Lower leg skin (tissue), 4 donors: ENCODE results near the gene ABCA1. TPM values are rescaled to one million over a fixed set of nuclear protein-coding genes. Genes with fewer than 3 reads are reported as not detected.
"Not testable (repeated sequence)": the region's sequence is repeated elsewhere in the genome, so short reads cannot be mapped to it uniquely, and the experiment has no call there.

Experiments used
- DNase-seq, 2 donors: peaks; one replicate each; pipeline ENCODE4 v3.0.0-alpha.2; 2019; ENCODE audit warnings: low spot score in 2 of 2
- H3K4me3 ChIP-seq: fragments of 200-600 bp; sonication (generic); 2 replicates; pipeline ENCODE4 v1.5.1; 2017; ENCODE audit warnings: mild to moderate bottlenecking, low read depth; ENCODE audit not compliant: poor library complexity, severe bottlenecking
- CTCF ChIP-seq, 3 donors: fragments of 450-650 bp; IDR thresholded peaks; one replicate each; pipeline ENCODE4 v1.5.1; 2016; ENCODE audit warnings: antibody characterized with exemption in 3 of 3, mild to moderate bottlenecking in 3 of 3, moderate library complexity in 2 of 3
- POLR2A ChIP-seq, 2 donors: fragments of 450-650 bp; IDR thresholded peaks; one replicate each; pipeline ENCODE4 v1.6.1; 2016 to 2017; ENCODE audit warnings: antibody characterized with exemption in 2 of 2, mild to moderate bottlenecking in 1 of 2, moderate library complexity in 1 of 2
- WGBS, 2 donors: methylation state at CpG; one replicate each; pipeline ENCODE4 v1.1.5; 2018; 5-methylcytosine and 5-hydroxymethylcytosine counted together
- intact Hi-C: fragments of 100-400 bp; cut with DNase I; formaldehyde crosslinking; loops from one replicate; pipeline ENCODE4 v1.15.0; 2023; ENCODE audit warnings: low total_unique reads
- total RNA-seq, 4 donors: library from RNA; depleted of rRNA; stranded (reverse); fragments of >200 nt; gene quantifications; one replicate each; pipeline ENCODE4 v1.1.0, GENCODE V29; 2016

The ABCA1 gene
- total RNA-seq, 4 donors from 2014 or later, result 35.6 to 60.7 (median 39.8) TPM

GRCh38 chr9:104963076-104963475 lies 35.1 kb upstream of the ABCA1 start:
- TF ChIP-seq CTCF (IDR thresholded peaks at IDR 0.05) (no peak), POLR2A (IDR thresholded peaks at IDR 0.05) (no peak)
- 69 to 72% methylated on average over 6 of the region's 6 CpGs for WGBS, 2 donors
- DNase-seq, result peak in 1 of 2 donors; percentile 58
- no peak overlapping the region for H3K4me3 ChIP-seq
- intact Hi-C loops, result no loop called here

GRCh38 chr9:104961701-104962359 lies 33.9 kb upstream of the ABCA1 start:
- 47 to 57% methylated on average over 6 of the region's 6 CpGs for WGBS, 2 donors
- intact Hi-C loops, result no loop called here
- TF ChIP-seq CTCF (IDR thresholded peaks at IDR 0.05) (no peak), POLR2A (IDR thresholded peaks at IDR 0.05) (no peak)

GRCh38 chr9:104961238-104961637 lies 33.3 kb upstream of the ABCA1 start:
- intact Hi-C loops, result no loop called here
- no peak for TF ChIP-seq POLR2A (IDR thresholded peaks at IDR 0.05)
- TF ChIP-seq CTCF (IDR thresholded peaks at IDR 0.05), result no peak
- peak in 1 of 2 donors; percentile 46 for DNase-seq
- WGBS, 2 donors, result 40 to 48% methylated on average over 5 of the region's 5 CpGs
- no peak overlapping the region for H3K4me3 ChIP-seq

More at GRCh38 chr9:104961701-104962359, 33.9 kb upstream of the ABCA1 start:
- DNase-seq, result no peak
- no peak overlapping the region for H3K4me3 ChIP-seq

GRCh38 chr9:104960662-104961061 lies 32.7 kb upstream of the ABCA1 start:
- TF ChIP-seq CTCF (IDR thresholded peaks at IDR 0.05) (no peak), POLR2A (IDR thresholded peaks at IDR 0.05) (no peak)
- intact Hi-C loops, result no loop called here
- DNase-seq, result peak in 1 of 2 donors; percentile 40
- 32 to 42% methylated on average over 2 of the region's 2 CpGs for WGBS, 2 donors
- H3K4me3 ChIP-seq, result no peak overlapping the region

- intact Hi-C loops, result no loop called here
These were observed 30.8 kb upstream of the ABCA1 start for GRCh38 chr9:104958751-104959150.

GRCh38 chr9:104958006-104958405 lies 30.1 kb upstream of the ABCA1 start:
- 78% methylated on average over 4 of the region's 4 CpGs for WGBS, 2 donors
- intact Hi-C loops, H3K4me3 ChIP-seq: not testable (repeated sequence)
- peak in 1 of 2 donors; percentile 18 for DNase-seq

More at GRCh38 chr9:104958751-104959150, 30.8 kb upstream of the ABCA1 start:
- no peak overlapping the region for H3K4me3 ChIP-seq
- WGBS, 2 donors, result 45 to 71% methylated on average over 1 of the region's 1 CpG
- no peak for TF ChIP-seq POLR2A (IDR thresholded peaks at IDR 0.05)
- no peak for TF ChIP-seq CTCF (IDR thresholded peaks at IDR 0.05)
- no peak for DNase-seq
